Breast epithelium (tissue), 4 donors: ENCODE measurements around the gene NPIPB2. TPM values are rescaled to one million over a fixed set of nuclear protein-coding genes. Genes with fewer than 3 reads are reported as not detected.
"Not testable (repeated sequence)": the region's sequence is repeated elsewhere in the genome, so short reads cannot be mapped to it uniquely, and the experiment has no call there.

Source experiments
- DNase-seq, 2 donors: peaks; one replicate each; pipeline ENCODE4 v3.0.0-alpha.2; 2019; ENCODE audit warnings: low spot score in 2 of 2
- H3K27ac ChIP-seq, 2 donors: fragments of 200-600 bp; sonication (generic) in 1 of 2; one replicate each; pipeline ENCODE4 v1.5.1; 2016 to 2019; ENCODE audit warnings: mild to moderate bottlenecking in 1 of 2
- H3K27me3 ChIP-seq, 2 donors: fragments of 200-600 bp; sonication (generic) in 1 of 2; one replicate each; pipeline versions ENCODE4 v1.5.1 to v1.6.0; 2017 to 2019; ENCODE audit warnings: control low read depth in 1 of 2, mild to moderate bottlenecking in 1 of 2
- H3K36me3 ChIP-seq: fragments of 200-600 bp; one replicate; pipeline ENCODE4 v1.5.1; 2019
- H3K4me1 ChIP-seq, 2 donors: fragments of 200-600 bp; sonication (generic); one replicate each; pipeline ENCODE4 v1.5.1; 2016 to 2019; ENCODE audit warnings: control low read depth in 1 of 2
- H3K4me3 ChIP-seq, 3 donors: fragments of 200-600 bp; sonication (generic); 1 replicate in 2 of 3; 2 replicates in 1 of 3; pipeline ENCODE4 v1.5.1; 2016 to 2019; ENCODE audit warnings: mild to moderate bottlenecking in 3 of 3, moderate library complexity in 2 of 3
- H3K9me3 ChIP-seq, 2 donors: fragments of 200-600 bp; sonication (generic) in 1 of 2; one replicate each; pipeline ENCODE4 v1.5.1; 2016 to 2019; ENCODE audit warnings: control low read depth in 1 of 2
- CTCF ChIP-seq, 3 donors: fragments of 450-650 bp; IDR thresholded peaks; one replicate each; pipeline ENCODE4 v1.5.1; 2016 to 2017; ENCODE audit warnings: antibody characterized with exemption in 3 of 3, mild to moderate bottlenecking in 3 of 3, moderate library complexity in 3 of 3
- POLR2A ChIP-seq: fragments of 450-650 bp; IDR thresholded peaks from one replicate; pipeline ENCODE4 v1.6.1; 2016; ENCODE audit warnings: antibody characterized with exemption, mild to moderate bottlenecking, moderate library complexity
- POLR2AphosphoS5 ChIP-seq, 3 donors: sonication (generic); formaldehyde crosslinking; IDR thresholded peaks; one replicate each; pipeline ENCODE4 v1.6.1; 2017; ENCODE audit warnings: antibody characterized with exemption in 3 of 3
- intact Hi-C: fragments of 100-400 bp; cut with DNase I; formaldehyde crosslinking; loops from one replicate; pipeline ENCODE4 v1.15.1; 2023; ENCODE audit warnings: low total_unique reads
- total RNA-seq, 3 donors: library from RNA; depleted of rRNA; stranded (reverse); fragments of >200 nt; gene quantifications; one replicate each; pipeline ENCODE4 v1.1.0, GENCODE V29; 2016

Gene NPIPB2
- total RNA-seq, 3 donors from 2014 or later = 14.8 to 23.9 (median 20.3) TPM

- no peak for DNase-seq
Measured at GRCh38 chr16:11949527-11949926, 7.7 kb upstream of the NPIPB2 start.

GRCh38 chr16:11948819-11949218 lies 7.0 kb upstream of the NPIPB2 start:
- no peak for DNase-seq
- no peaks in the 10 kb centered on the region for H3K27me3 ChIP-seq
- intact Hi-C loops = no loop called here

More at GRCh38 chr16:11949527-11949926, 7.7 kb upstream of the NPIPB2 start:
- Histone ChIP-seq H3K4me3 (no peak overlapping the region), H3K4me1 (no peaks in the 10 kb centered on the region), H3K9me3 (no peaks in the 10 kb centered on the region), H3K36me3 (no peaks in the 10 kb centered on the region), H3K27me3 (no peaks in the 10 kb centered on the region), H3K27ac (no peak overlapping the region)
- TF ChIP-seq POLR2AphosphoS5 (IDR thresholded peaks at IDR 0.05) (no peak), CTCF (IDR thresholded peaks at IDR 0.05) (peak in 2 of 3 donors; percentile 21 to 33)
- intact Hi-C loops = no loop called here

GRCh38 chr16:11946433-11946832 lies 4.6 kb upstream of the NPIPB2 start:
- no peak overlapping the region for H3K4me3 ChIP-seq
- no peaks in the 10 kb centered on the region for H3K36me3 ChIP-seq
- intact Hi-C loops = no loop called here
- H3K27ac ChIP-seq = no peak overlapping the region
- no peak for DNase-seq
- no peaks in the 10 kb centered on the region for H3K27me3 ChIP-seq
- no peaks in the 10 kb centered on the region for H3K4me1 ChIP-seq
- no peaks in the 10 kb centered on the region for H3K9me3 ChIP-seq
- TF ChIP-seq POLR2AphosphoS5 (IDR thresholded peaks at IDR 0.05) = no peak
- TF ChIP-seq POLR2A = no peak
- TF ChIP-seq CTCF (IDR thresholded peaks at IDR 0.05) = no peak

More at GRCh38 chr16:11948819-11949218, 7.0 kb upstream of the NPIPB2 start:
- TF ChIP-seq CTCF (IDR thresholded peaks at IDR 0.05) (no peak), POLR2A (no peak), POLR2AphosphoS5 (IDR thresholded peaks at IDR 0.05) (no peak)
- Histone ChIP-seq H3K36me3 (no peaks in the 10 kb centered on the region), H3K27ac (no peak overlapping the region), H3K9me3 (no peaks in the 10 kb centered on the region), H3K4me1 (no peaks in the 10 kb centered on the region), H3K4me3 (no peak overlapping the region)

- H3K27me3 ChIP-seq, intact Hi-C loops, H3K9me3 ChIP-seq, H3K27ac ChIP-seq, H3K4me3 ChIP-seq, H3K36me3 ChIP-seq, DNase-seq, H3K4me1 ChIP-seq: not testable (repeated sequence)
Measured at GRCh38 chr16:11927350-11927749, 14.5 kb downstream of the NPIPB2 start.

GRCh38 chr16:11924046-11924445 lies 17.8 kb downstream of the NPIPB2 start:
- H3K27me3 ChIP-seq, intact Hi-C loops, H3K36me3 ChIP-seq, H3K4me1 ChIP-seq, H3K27ac ChIP-seq, H3K4me3 ChIP-seq, H3K9me3 ChIP-seq, DNase-seq: not testable (repeated sequence)

- Histone ChIP-seq H3K36me3 (no peaks in the 10 kb centered on the region), H3K4me3 (peak overlapping the region; percentile 82 to 98 (median 95)), H3K9me3 (no peaks in the 10 kb centered on the region), H3K4me1 (peaks cover 4 to 13% of the 10 kb centered on the region in 2 donors), H3K27me3 (no peaks in the 10 kb centered on the region), H3K27ac (peak overlapping the region; percentile 91 to 96)
- no peak for TF ChIP-seq POLR2A
- TF ChIP-seq CTCF (IDR thresholded peaks at IDR 0.05) = no peak
- no peak for TF ChIP-seq POLR2AphosphoS5 (IDR thresholded peaks at IDR 0.05)
- intact Hi-C loops = no loop called here
- peak in 1 of 2 donors; percentile 53 for DNase-seq
Measured at GRCh38 chr16:11916524-11917285, 25.1 kb downstream of the NPIPB2 start.
